Mammary epithelial cell (primary cell): ENCODE measurements around the gene HIVEP3.

Experiments used
- CTCF ChIP-seq, 2 donors: IDR thresholded peaks in 1 of 2; conservative IDR thresholded peaks in 1 of 2; 2 replicates each; pipeline ENCODE4 v1.5.1; 2011 to 2012; ENCODE audit warnings: inconsistent platforms in 2 of 2, low read length in 2 of 2, mild to moderate bottlenecking in 2 of 2, control low read depth in 1 of 2, low read depth in 1 of 2; ENCODE audit not compliant: insufficient read depth in 1 of 2; ENCODE audit errors: extremely low read depth in 1 of 2
- EZH2 ChIP-seq: IDR thresholded peaks from 2 replicates; pipeline ENCODE4 v1.6.1; 2012; ENCODE audit warnings: low read length, inconsistent platforms, borderline replicate concordance

GRCh38 chr1:41799723-41800122 lies 119.0 kb downstream of the HIVEP3 start:
- no peak for TF ChIP-seq CTCF (conservative IDR thresholded peaks at IDR 0.05 in 1 of 2, IDR thresholded peaks at IDR 0.05 in 1 of 2; ENCODE audit: extremely low read depth in 1 of 2, insufficient read depth in 1 of 2, low read depth in 1 of 2, low read length in 2 of 2)
- TF ChIP-seq EZH2 = no peak
